ENCODE results near the gene NCK1.
"Not testable (repeated sequence)": the region's sequence is repeated elsewhere in the genome, so short reads cannot be mapped to it uniquely, and the experiment has no call there.

Gene NCK1

DNA sequence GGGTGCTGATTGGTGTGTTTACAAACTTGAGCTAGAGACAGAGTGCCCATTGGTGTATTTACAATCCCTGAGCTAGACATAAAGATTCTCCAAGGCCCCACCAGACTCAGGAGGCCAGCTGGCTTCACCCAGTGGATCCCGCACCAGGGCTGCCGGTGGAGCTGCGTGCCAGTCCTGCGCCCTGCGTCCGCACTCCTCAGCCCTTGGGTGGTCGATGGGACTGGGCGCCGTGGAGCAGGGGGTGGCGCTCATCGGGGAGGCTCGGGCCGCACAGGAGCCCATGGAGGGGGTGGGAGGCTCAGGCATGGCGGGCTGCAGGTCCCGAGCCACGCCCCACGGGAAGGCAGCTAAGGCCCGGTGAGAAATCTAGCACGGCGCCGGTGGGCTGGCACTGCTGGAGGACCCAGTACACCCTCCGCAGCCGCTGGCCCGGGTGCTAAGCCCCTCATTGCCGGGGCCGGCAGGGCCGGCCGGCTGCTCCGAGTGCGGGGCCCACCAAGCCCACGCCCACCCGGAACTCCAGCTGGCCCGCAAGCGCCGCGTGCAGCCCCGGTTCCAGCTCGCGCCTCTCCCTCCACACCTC lies 125.5 kb downstream of the NCK1 start:
- not testable (repeated sequence) for DNase-seq (ENCODE audit: low read depth in 2 of 2)

DNA sequence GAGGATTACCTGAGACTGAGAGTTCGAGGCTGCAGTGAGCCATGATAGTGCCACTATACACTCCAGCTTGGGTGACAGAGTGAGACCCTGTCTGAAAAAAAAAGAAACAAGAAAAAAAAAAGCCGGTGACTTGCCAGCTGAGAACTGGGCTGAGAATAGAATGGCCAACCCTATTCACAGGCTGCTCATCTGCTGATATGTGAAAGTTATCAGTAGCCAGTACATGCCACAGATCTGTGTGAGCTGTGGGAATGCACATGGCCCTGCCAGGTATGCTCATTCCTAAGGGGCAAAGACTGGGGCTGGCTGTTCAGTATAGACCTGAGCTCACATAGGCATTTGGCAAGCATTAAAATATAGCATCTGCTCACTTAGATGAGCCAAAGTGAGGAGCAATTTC lies 126.6 kb downstream of the NCK1 start:
- DNase-seq (ENCODE audit: low read depth in 2 of 2): no peak

DNA sequence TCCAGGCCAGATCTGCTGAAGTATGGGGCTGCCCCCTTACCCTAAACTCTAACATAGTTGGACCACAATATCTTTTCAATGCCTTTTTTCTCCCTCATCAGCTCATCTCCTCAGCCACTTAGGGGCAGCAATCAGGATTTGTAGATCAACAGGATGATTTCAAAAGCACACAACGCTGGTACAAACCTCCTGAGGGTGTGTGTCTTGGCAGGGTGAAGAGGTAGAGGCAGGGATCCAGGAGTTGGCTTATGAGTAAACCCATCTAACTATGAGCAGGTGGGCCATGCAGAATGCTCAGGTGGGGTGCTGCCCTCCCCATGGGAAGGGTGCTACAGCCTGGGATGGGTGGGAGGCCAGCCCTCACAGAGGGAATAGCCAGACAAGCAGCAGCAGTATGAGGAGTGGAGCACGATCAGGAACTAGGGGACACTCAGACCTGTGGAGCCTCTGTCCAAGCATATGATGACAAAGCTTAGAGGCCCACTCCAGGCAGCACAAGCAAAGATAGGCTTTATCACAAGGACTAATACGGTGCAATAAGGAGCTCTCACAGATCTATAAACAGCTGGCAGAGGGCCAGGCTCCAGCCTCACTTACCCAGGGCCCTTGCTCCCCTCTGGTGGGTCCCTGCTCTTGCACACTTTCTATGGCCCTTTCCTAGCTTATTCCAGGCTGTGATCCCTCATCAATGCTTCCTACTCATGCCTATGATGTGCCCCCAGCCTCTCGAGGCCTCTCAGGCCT lies 127.9 kb downstream of the NCK1 start:
- no peak for DNase-seq (ENCODE audit: low read depth in 2 of 2)

DNA sequence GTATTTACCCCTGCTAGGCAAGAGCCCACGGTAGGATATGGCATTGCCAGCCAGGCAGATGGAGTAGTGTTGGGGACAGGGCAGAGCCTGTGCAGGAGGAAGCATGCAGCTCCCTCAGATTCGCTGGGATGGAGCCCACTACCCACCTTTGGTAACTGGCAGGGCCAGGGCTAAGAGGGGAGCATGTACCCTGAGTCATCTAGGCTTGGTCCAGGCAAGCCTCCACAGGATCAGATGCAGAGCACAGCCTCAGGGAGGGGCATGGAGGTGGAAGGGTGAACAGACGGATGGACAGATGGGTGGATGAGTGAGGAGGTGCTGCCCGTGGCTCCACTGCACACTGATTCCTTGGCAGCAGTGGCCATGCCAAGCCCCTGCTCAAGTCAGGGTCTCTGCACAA lies 128.8 kb downstream of the NCK1 start:
- DNase-seq (ENCODE audit: low read depth in 2 of 2): no peak

DNA sequence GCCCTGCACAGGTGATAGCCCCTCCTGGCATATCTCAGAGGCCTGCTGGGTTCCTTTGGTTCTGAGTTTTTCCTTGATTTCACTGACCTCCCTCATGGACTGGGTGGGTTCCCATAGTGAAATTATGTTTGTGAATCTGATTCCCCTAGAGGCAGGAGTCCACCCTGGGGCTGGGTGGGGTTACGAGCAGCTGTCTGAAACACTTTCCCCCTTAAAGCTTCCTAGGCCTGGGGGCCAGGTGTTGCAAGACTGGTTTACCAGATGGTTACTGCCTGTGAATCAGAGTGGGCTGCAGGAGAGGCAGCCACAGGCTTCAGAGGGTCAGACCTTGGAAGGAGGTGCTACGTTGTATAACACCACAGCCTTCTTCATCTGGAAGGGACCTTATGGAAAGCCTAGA lies 130.1 kb downstream of the NCK1 start:
- no peak for DNase-seq (ENCODE audit: low read depth in 2 of 2)

DNA sequence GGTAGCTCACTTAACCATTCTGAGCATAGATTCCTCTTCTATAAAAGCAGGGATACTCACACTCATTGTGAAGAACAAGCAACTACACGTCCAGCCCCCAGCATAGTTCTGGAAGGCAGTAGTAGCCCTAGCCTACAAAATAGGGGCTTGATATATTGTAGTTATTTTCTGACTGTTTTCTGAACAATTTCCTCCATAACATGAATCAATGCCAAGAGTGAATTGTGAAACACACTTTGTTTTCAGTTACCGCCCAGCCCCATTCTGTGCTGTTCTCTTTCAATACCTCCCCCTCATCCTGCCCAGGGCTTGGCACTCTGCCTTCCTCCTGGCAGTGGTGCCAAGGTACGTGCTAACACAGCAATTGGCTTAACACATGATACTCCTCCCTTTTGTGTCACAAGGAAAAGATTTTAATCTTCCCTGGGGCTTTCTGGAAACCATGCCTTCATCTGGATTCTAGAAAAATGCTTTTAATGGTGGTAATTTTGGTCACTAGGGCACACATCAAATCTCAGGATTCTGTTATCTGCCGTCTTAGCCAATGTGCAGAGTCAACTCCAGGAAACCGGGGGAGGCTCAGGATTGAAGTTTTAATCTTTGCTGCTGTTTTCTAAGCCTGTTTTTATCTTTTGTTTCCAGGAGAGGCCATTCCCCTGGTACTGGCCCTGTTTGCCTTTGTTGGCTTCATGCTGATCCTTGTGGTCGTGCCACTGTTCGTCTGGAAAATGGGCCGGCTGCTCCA lies 132.9 kb downstream of the NCK1 start:
- no peak for DNase-seq (ENCODE audit: low read depth in 2 of 2)

DNA sequence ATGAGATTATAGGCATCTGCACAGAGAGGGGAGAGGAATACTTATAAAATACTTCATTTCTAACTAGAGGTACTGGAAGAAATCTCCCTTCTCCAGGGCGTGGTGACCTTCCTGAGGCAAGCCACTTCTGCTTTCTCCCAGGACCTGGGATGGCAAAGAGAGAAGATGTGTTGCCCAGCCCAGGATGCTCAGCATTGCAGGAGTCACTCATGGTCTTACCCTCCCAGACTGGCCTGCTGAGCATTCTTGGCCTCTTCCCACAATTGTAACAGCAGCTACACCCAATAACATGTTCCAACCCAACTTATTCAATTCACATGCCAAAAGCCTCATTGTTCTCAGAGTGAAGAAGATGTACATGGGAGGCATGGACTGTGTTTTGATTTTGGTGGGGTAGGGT lies 133.6 kb downstream of the NCK1 start:
- DNase-seq (ENCODE audit: low read depth in 2 of 2): no peak
